Progenitor cell of endocrine pancreas (in vitro differentiated cells): ENCODE measurements around the gene ATP13A1. TPM values are rescaled to one million over a fixed set of nuclear protein-coding genes. Genes with fewer than 3 reads are reported as not detected.

Source experiments
- DNase-seq: peaks from one replicate; pipeline ENCODE4 v3.0.0; 2021; ENCODE audit warnings: low spot score; ENCODE audit not compliant: unreplicated experiment
- H3K27ac Mint-ChIP-seq: 2 replicates; pipeline ENCODE4 v1.8.0; 2021; ENCODE audit warnings: mild to moderate bottlenecking, moderate library complexity, mixed read lengths
- H3K27me3 Mint-ChIP-seq: 2 replicates; pipeline ENCODE4 v1.8.0; 2021; ENCODE audit warnings: mixed read lengths
- H3K36me3 Mint-ChIP-seq: 2 replicates; pipeline ENCODE4 v1.8.0; 2022; ENCODE audit warnings: mixed read lengths; ENCODE audit not compliant: insufficient read depth
- H3K4me1 Mint-ChIP-seq: 2 replicates; pipeline ENCODE4 v1.8.0; 2021; ENCODE audit warnings: low read depth, mixed read lengths
- H3K4me3 Mint-ChIP-seq: 2 replicates; pipeline ENCODE4 v1.8.0; 2021; ENCODE audit warnings: low read depth, mild to moderate bottlenecking, moderate library complexity, mixed read lengths
- H3K9me3 Mint-ChIP-seq: 2 replicates; pipeline ENCODE4 v1.8.0; 2021; ENCODE audit warnings: low read depth, mixed read lengths
- CTCF ChIP-seq: fragments of 200-600 bp; sonication (generic); IDR thresholded peaks from one replicate; pipeline ENCODE4 v1.5.0; 2021; ENCODE audit warnings: antibody characterized with exemption, mild to moderate bottlenecking; ENCODE audit not compliant: unreplicated experiment
- total RNA-seq: library from RNA; stranded (reverse); gene quantifications from 2 replicates; pipeline ENCODE4 v1.2.1, GENCODE V29; 2021

ATP13A1 gene
- total RNA-seq, 1 donor from 2014 or later: 81.1 TPM

GRCh38 chr19:19628501-19629134, 34.9 kb downstream of the ATP13A1 start:
- no peaks in the 10 kb centered on the region for H3K27me3 Mint-ChIP-seq
- DNase-seq: peak; percentile 87
- peaks cover 22% of the 10 kb centered on the region for H3K36me3 Mint-ChIP-seq
- H3K4me3 Mint-ChIP-seq: peak overlapping the region; percentile 79
- H3K9me3 Mint-ChIP-seq: no peaks in the 10 kb centered on the region
- H3K27ac Mint-ChIP-seq: peak overlapping the region; percentile 98
- H3K4me1 Mint-ChIP-seq: peaks cover 17% of the 10 kb centered on the region
- no peak for TF ChIP-seq CTCF

GRCh38 chr19:19627621-19628500, 35.6 kb downstream of the ATP13A1 start, which contains the start of gene LPAR2:
LPAR2 (minus strand) TSS chr19:19628220; CDS start chr19:19627275, 945 bp downstream.
- peak; percentile 71 for DNase-seq
- H3K9me3 Mint-ChIP-seq: no peaks in the 10 kb centered on the region
- peaks cover 17% of the 10 kb centered on the region for H3K4me1 Mint-ChIP-seq
- H3K4me3 Mint-ChIP-seq: peak within 1 kb of the TSS; percentile 86
- peak; percentile 27 for TF ChIP-seq CTCF
- H3K36me3 Mint-ChIP-seq: peaks cover 19% of the 10 kb centered on the region
- H3K27ac Mint-ChIP-seq: peak within 1 kb of the TSS; percentile 98
- no peaks in the 10 kb centered on the region for H3K27me3 Mint-ChIP-seq

DNA sequence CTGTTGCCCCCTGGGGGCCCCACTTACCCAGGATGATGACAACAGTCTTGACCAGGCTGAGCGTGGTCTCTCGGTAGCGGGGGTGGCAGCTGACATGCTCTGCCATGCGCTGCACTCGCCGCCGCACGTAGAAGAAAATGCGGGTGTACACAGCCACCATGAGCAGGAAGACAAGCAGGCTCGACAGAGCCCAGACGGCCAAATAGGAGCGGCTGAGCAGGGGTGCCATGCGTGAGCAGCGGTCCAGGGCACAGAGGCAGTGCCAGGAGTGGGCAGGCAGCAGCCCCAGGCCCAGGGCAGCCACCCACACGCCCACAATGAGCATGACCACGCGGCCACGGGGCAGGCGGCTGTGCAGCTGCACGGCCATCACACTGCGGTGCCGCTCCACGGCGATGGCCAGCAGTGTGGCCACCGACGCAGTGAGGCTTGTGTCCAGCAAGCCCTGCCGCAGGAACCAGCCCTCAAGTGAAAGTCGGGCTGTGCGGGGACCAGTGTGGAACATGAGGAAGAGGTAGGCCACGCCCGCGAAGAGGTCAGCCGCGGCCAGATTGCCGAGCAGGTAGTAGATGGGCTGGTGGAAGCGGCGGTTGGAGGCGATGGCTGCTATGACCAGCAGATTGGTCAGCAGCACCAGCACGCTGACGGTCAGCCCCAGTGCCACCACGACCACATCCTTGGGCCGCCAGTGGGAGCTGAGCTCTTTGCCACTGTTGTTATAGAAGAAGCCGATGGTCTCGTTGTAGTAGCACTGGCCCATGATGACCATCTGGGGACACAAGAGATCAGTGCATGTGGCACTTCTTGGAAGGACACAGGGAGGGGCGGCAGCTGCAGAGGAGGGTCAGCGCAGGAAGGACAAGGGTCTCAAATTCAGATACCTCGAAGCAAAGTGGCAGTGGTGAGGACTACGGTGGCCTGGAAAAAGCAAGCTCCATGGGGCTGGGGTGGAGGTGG, 36.7 kb downstream of the ATP13A1 start:
- no peak for TF ChIP-seq CTCF
- Mint-ChIP-seq H3K4me1 (peaks cover 17% of the 10 kb centered on the region), H3K27ac (peak overlapping the region; percentile 96), H3K9me3 (no peaks in the 10 kb centered on the region), H3K36me3 (peaks cover 21% of the 10 kb centered on the region), H3K4me3 (peak overlapping the region; percentile 86), H3K27me3 (no peaks in the 10 kb centered on the region)
- DNase-seq: no peak

DNA sequence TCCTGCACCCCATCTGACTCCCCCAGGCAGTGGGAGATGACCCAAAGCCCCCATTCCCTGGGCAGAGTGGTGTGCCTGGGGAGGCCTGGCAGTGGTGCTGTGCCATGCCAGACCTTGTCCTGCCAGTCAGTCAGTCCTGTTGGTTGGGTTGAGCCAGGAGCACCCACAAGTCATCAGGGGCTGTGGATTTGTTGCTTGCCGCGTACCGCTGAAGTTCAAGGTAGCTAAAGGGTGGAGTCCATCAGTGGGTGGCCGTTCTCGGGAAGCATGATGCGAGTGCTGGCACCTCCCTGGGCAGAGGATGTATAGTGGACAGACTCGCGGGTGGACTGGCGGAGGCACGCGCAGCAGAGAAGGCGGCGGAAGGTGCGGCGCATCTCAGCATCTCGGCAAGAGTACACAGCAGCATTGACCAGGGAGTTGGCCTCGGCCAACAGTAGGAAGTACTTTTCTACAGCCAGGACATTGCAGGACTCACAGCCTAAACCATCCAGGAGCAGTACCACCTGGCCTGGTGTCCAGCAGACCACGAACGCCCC, 39.4 kb downstream of the ATP13A1 start:
- DNase-seq: no peak
- no peak overlapping the region for H3K27ac Mint-ChIP-seq
- H3K9me3 Mint-ChIP-seq: no peaks in the 10 kb centered on the region
- H3K4me3 Mint-ChIP-seq: no peak overlapping the region
- peaks cover 23% of the 10 kb centered on the region for H3K36me3 Mint-ChIP-seq
- no peak for TF ChIP-seq CTCF
- no peaks in the 10 kb centered on the region for H3K27me3 Mint-ChIP-seq
- H3K4me1 Mint-ChIP-seq: peaks cover 23% of the 10 kb centered on the region
